Left forelimb (tissue), 1 donor: ENCODE data around the gene NDUFAF8.
A peak's percentile ranks its signal among the peaks of the same experiment; 100 is the strongest.

Experiments
- DNase-seq: peaks from one replicate; pipeline ENCODE4 v3.0.0-alpha.2; 2018; ENCODE audit warnings: low spot score

Gene NDUFAF8, protein sequence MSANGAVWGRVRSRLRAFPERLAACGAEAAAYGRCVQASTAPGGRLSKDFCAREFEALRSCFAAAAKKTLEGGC

DNA sequence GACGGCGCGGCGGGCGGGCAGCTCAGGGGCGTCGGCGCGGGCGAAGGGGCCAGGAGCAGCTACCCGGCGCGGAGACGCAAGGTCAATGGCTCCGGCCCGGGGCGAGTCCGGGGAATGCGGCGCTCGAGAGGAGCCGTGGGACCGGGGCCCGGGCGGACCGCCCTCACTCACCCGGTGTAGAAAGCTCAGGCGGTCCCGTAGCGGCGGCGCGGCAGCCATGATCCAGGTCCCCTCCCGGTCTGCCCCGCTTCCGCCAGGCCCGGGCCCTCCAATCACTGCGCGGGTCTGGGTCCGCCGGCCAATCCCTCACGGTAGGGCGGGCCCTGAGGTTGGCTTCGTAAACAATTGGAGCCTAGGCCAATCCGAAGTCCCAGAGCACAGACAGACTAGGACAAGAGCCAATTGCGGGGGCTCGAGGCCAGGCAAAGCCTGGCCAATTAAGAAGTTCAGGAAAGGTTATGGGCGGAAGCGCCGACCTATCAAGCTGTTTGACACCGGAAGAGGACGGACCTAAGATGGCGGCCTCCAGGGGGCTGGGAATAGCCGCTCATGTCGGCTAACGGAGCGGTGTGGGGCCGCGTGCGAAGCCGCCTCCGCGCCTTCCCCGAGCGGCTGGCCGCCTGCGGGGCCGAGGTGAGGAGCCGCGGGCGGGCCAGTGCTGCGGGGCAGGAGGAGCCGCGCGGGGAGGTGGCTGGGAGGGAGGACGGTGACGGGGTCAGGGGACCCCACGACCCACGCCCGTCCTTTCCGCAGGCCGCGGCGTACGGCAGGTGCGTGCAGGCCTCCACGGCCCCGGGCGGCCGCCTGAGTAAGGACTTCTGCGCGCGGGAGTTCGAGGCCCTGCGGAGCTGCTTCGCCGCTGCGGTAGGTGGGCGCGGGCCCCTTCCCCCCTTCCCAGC lies at the start of gene NDUFAF8, which contains the start of gene TEPSIN:
TSS of gene NDUFAF8 (plus strand) at position 504 of the 899 bp plus-strand sequence. CDS start at position 550, 46 bp downstream.
TSS of gene TEPSIN (minus strand) at position 241 of the 899 bp plus-strand sequence. CDS start at position 219, 22 bp downstream.
- peak; percentile 97 for DNase-seq

DNA sequence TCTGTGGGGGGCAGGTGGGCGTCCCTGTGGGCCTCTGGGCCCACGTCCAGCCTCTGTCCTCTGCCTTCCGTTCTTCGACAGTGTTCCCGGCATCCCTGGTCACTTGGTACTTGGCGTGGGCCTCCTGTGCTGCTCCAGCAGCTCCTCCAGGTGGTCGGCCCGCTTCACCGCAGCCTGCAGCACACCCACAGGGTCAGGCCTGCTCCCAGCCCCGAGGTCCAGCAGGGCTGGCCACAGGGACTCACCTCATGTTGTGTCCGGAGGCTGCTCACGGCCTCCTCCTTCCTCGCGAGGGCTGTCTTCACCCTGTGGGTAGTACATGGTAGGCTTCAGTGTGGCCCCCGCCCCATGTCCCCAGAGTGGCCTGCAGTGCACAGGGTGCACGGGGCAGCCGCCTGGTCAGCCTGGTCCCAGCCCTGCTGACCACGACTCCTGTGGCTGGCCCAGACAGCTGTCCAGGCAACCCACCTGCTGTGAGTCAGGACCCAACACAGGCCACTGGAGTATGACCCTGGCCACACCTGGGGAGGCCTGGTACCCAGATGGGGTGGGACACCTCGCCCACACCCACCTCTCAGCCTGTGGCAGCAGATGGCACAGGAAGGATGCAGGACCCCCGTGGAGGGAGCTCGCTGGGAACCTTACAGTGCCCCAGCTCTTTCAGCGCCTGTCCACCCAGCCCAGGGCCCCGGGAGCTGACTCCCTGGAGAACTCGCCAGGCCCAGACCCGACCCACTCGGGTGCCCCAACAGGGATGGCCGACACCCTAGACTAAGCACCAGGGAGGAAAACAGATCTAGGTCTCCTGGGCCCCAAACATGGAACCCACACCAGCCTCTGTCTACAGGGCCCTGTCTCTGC lies 49.2 kb upstream of the NDUFAF8 start:
- no peak for DNase-seq

DNA sequence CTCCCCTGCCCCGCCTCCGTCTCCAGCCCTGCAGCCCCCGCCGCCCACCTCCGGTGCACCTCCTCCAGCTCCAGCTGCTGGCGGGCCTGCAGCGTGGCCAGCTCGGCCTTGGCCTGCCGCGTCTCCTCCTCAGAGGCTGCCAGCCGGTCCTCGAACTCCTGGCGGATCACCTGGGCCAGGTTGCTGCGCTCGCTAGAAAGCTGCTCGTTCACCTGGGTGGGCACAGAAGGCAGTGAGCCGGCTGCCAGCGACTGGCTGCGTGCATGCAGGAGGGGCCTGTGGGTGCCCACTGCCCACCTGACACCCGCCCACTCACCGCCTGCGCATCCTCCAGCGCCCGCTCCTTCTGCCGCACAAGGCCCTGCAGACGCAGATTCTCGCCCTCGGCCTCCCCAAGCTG lies 48.5 kb upstream of the NDUFAF8 start:
- DNase-seq, result no peak

DNA sequence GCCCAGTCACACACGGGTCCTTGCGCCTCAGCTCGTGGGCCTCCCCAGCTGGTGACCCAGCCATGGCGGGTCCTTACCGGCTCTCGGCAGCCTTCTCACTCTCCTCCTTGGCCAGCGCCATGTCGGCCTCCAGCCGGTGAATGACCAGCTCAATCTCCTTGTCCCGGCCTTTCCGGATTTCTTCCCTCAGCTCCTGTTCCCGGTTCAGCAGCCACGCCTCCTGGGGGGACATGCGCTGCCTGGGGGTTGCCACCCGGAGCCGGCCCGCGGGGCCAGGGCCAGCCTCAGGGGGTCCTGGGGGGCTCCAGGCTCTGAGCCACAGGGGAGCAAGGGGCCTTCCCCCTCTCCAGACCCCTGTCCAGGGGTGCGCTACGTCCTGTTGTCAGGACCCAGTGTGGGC lies 48.0 kb upstream of the NDUFAF8 start:
- no peak for DNase-seq

DNA sequence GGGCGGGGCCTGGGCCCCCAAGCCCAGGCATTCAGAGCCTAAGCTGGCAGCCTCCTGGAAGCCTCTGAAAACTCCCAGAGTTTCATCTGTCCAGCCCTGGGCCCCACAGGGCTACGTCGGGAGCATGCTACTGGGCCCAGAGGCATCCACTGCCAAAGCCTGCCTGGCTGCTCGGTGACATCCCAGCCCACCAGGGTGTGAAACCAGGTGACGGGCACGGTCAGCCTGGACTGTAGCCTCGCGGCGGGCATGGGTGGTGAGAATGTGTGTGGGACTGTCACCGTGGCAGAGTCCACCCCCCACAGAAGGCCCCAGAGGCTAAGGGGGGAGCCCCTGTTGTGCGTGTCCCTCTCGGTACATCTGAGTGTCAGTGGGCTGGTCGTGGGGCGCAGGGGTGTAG lies 47.5 kb upstream of the NDUFAF8 start:
- DNase-seq, result no peak

DNA sequence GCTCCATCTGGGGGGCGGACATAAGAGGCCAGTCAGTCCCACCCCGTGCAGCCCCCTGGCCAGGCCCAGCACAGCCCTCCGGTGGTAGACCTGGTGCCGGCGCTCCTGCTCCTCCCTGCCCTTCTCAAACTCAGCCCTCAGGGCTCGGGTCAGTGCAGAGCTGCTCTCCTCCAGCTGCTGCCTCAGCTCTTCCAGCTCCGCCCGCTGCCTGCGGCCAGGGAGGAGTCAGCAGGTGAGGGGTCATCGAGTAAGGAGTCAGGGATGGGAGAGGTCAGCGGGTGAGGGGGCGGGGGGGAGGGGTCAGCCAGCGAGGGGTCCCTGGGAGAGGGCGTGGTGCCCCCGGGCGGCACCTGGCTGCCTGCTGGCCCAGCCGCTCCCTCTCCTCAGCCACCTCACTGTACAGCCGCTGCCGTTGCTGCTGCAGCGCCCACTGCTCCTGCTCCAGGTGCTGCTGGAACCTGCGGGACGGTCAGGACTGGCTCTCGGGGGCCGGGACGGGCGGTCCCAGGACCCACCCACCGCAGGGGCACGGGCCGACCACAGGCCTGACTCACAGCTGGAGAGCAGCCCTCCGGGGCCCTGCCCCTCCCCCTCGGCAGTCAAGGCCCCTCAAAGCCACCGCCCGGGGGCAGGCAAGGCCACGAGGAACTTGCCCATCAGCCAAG lies 46.6 kb upstream of the NDUFAF8 start:
- no peak for DNase-seq

DNA sequence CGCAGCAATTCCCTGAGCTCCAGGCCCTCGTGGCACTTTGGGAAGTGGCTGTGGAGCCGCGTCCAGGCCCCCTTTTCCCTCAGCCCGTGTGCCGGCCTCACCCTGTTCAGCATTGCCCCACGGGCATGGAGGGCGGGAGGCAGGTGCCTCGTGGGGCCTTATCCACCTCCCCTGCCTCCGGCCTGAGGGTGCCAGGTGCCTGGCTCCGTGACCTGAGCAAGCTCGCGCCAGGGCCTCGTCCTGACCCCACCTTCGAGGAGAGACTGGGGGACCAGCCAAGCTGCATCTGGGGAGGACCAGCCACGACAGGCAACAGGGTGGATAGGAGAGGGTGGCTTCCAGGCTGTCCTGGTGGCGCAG lies 46.1 kb upstream of the NDUFAF8 start:
- DNase-seq, result no peak

DNA sequence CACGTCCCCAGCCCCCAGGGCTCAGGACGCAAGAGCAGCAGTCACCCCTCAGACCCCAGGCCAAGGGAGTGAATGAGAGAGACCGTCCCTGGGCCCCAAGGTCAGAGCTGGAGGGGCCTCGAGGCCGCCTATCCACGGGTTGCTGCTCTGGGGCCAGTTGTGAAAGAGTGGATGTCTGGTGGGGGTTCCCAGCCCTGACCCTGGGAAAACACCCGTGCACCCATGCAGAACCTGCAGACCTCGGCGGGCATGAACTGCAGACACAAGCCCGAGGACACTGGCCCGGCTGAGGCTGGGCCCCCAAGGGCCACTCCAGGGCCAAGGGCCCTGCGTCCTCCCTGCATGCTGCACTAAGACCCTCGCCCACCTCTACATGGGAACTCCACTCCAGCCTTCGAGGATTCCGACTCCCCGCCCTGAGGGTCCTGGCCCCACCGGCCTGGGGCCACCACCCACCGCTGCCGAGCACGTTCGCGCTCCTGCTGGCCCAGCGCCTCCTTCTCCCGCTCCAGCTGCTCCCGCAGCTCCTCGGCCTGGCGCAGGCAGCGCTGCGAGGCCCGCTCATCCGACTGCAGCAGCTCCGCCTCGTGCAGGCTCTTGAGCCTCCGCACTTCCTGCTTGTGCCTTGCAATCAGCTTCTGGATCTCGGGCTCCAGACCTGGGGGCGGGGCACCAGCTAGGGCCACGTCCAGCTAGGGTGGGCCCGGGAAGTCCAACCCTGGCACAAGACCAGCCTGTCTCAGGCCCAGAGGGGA lies 45.5 kb upstream of the NDUFAF8 start:
- DNase-seq, result no peak

DNA sequence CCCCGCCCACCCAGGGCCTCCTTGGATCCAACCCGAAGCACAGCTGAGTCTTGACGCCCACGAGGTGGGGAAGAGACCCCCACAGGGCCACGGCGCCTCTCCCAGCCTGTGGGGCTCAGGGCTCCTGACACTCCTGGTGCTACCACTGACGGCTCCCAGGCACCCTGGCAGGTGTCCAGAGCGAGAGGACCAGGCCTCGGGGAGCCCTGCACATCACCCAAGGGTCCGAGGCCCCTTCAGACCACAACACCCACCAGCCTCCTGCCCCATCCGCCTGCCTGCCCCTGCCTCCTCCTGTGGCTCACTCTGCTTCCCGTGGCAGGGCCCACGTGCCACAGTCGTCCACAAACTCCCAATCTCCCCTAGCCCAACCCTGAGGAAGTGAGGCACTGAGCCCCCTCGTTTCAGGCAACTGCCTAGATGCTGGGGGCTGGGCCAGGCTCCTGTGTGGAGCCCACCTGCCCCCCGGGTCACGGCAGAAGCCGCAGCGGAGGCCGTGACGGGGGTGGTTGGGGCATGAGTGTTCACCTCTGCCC lies 44.8 kb upstream of the NDUFAF8 start:
- no peak for DNase-seq

DNA sequence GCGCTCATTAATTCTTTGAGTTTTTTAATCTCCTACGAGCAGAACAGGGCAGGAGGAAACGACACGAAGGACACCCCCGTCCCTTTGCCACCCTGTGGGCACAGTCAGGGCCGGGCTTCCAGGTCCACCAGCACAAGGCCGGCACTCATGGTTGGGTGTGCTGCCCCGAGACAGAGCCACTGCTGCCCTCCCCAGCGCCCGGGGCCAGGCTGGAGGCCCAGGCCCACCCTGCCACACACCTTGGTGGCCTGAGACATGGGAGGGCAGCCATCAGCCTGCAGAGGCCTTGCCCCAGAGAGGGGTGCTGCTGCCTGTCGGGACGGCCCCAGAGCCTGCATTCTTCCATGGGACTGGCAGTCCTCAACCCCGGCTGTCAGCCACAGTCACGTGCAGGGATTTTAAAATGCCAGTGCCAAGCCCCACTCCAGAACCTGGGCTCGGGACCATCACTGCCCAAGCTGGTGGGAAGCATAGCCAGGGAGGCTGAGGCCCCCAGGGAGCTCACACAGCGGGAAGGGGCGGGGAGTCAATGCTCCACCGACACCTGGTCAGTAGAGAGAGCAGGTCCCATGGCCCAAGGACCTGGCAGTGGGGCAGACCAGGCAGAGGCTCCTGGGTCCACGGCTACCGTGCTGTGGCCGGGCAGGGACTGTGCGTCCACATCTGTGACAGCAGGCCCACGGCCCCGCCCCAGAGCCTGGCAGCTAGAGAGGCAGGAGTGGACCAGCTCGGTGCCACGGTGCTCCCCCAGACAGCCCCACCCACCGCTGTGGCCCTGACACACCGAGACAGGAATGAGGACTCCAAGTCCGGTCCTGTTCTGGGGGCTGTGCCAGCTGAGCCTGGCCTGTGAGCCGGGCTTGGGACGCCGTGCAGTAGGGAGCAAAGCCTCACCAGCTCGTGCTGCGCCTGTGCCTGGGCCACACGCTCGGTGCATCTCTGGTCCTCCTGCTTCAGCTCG lies 43.9 kb upstream of the NDUFAF8 start:
- no peak for DNase-seq

DNA sequence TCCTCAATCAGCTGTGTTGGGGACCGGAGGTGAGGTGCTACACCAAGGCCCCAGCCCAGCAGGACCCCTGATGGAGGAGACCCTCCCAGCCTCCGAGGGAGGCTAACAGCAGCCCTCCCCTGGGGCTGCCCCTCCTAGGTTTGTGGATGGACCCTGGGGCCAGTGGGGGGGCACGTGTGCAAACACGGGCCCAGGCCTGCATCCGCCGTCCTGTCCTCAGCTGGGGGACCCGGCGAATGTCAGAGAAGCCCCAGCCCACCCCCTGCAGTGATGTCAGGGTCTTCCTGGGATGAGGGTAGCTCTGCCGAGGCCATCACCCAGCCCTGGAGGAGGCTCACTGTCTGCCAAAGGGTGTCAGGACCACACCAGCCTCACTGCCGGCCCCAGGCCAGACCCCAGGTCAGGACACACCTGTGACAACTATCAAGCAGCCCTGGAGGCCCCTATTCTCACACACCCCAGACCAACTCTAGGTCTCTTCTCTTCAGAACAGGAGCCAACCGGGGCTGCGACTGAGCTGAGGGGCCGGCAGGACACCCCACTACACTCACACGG lies 43.1 kb upstream of the NDUFAF8 start:
- DNase-seq, result no peak

DNA sequence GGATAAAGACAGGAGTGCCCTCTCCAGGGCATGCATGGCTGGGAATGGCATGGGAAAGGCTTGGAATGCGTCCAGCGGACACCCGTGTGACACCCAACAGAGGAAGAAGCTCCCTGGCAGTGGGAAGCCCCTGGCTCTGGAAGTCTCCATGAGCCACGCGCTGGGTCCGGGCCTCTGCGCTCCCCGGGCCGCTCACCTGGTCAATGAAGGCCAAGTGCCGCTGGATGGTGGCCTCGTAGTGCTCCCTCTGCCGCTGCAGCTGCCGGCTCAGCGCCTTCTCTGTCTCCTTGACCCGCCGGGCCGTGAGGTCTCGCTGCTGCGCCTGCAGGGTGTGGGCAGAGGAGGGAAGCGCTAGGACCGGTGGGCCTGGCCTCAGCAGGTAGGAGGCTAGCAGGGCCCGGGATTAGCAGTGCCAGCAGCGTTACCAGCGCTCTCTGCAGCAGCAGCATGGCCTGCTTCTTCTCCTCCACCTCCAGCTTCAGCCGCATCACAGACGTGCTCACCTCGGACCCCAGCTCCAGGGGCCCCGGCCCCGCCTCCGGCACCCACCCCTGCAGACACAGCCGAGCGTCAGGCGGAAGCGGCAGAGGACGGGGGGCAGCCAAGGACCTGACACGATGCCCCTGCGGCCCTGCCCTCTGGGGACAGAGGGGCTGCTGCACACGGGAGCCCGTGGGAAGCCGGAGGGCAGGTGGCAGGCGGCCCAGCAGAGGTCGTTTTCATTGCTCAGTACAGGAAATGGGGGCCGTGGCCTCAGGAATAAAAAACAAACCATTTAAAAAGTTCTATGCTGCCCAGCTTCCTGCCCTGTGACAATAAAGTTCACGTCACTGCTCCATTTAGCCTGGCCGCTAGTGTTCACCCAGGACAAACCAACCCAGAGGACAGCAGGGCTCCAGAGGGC lies 42.4 kb upstream of the NDUFAF8 start:
- no peak for DNase-seq

DNA sequence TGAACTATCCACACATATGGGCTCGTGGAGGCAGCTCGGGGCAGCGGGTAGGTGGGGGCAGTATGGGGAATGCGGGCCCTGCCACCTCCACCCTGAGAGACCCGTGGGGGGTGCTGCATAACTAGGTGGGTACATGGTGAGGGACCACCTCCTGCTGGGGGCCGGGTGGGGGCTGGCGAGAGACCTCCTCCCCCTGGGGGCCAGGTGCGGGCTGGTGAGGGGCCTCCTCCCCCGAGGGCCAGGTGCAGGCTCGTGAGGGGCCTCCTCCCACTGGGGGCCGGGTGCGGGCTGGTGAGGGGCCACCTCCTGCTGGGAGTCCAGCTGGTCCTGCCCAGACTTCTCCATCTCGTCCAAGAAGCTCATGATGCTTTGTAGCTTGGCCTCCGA lies 41.7 kb upstream of the NDUFAF8 start:
- DNase-seq, result no peak

DNA sequence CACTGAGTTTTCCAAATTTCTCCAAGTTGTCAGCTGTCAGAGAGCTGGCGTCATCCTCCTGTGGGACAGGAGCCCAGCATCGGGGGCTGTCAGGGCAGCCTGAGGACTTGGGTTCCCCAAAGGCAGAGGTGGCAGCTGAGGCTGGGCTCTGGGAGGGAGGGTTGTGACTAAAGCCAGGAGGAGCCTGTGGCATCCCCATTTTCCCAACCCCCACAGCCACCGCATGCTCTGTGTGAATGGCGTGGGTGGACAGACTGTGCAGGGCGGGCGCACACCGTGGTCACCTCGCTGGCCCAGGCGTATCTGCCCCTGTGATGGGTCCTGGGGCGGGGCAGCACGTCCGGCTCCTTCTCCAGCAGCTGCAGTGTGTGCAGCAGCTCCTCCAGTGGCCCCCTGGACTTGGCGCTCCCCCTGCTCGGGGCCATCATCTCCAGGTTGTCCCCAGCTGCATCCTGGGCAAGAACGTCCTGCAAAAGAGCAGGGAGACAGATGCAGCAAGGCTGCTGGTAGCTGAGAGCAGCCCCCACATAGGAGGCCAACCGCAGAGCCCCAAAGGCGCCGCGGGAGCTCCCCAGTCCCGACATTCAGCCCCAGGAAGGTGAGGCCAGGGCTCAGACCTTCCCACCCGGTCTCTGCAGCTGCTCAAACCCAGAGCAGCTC lies 41.2 kb upstream of the NDUFAF8 start:
- no peak for DNase-seq

DNA sequence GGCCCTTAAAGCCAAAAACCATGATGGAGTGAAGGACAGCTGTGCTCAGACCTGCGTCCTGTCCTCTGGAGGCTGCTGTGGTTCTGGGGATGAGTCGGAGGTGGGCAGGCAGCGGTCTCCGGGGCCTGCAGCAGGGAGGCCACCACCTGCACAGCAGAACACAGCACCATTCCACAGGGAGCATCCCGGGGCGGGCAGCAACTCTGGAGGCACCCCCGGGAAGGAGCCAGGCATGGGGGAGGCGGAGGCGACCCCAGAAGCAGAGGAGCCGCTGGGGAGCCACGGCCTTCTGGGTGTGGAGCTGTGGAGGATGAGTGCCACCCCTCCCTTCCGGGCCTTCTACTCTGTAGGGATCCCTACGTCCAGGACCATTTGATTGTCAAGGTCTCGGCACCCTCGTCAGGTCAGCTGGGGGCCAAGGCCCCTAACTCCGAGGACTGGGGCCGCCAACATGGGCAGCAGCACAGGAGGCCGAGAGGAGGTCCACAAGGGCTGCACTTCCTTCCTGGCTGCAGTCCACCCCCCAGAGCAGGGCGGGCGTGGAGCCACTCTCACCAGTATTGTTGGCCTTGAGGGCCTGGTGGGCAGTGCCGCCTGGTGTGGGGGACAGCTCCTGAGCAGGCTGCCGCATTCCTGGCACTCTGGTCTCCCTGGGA lies 40.2 kb upstream of the NDUFAF8 start:
- DNase-seq, result no peak

DNA sequence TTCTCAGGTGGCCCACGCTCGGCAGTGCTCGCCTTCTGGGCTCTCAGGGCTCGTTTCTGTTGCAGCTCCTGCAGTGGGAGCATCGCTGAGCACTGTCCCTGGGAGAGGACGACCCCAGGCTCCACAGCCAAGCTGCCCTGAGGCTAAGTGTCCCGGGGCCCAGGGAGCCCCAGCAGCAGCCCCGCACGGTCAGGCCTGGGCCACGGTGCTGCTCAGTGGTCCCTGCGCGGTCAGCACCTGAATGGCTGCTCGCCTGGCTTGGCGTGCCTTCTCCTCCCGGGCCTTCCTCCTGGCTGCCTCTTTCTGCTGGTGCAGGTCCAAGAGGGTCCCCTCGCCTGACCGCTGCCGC lies 39.7 kb upstream of the NDUFAF8 start:
- DNase-seq, result no peak

DNA sequence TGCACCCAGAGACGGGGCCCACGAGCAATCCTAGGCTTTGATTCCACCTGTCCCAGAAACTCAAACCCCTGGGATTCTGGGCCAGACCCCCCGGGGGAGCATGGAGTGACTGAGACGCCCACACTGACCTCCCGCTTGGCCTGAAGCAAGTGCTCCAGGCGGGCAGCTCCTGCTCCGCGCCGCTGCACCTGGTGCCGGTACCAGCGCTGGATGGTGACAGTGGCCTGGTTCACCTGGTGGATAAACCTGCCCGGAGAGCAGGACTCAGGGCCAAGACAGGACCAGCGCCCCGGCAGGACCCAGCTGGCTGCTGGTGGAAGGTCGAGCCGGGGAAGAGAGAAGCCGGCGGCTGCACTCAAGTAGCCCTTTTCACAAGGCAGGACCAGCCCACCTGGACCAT lies 38.9 kb upstream of the NDUFAF8 start:
- no peak for DNase-seq
